SK-N-SH treated with all-trans-retinoic acid at 6 μM for 48 hours (cell line): ENCODE results near the gene PIP4K2C.

Experiments used
- ESRRG ChIP-seq: fragments of 250-450 bp; sonication (Bioruptor Pico); IDR thresholded peaks from 2 replicates; pipeline ENCODE4 v1.6.1; 2021; ENCODE audit warnings: mild to moderate bottlenecking
- TCF4 ChIP-seq: fragments of 250-450 bp; sonication (Bioruptor Pico); IDR thresholded peaks from 2 replicates; pipeline ENCODE4 v1.8.0; 2021; ENCODE audit warnings: mild to moderate bottlenecking, moderate library complexity, borderline replicate concordance
- ZC3H10 ChIP-seq: fragments of 250-450 bp; sonication (Bioruptor Pico); IDR thresholded peaks from 2 replicates; pipeline ENCODE4 v1.5.1; 2021; ENCODE audit warnings: mild to moderate bottlenecking, moderate library complexity

- TF ChIP-seq ZC3H10 (no peak), ESRRG (CRISPR knock-in tag) (no peak), TCF4 (CRISPR knock-in tag) (no peak)
These were observed 42.5 kb upstream of the PIP4K2C start for GRCh38 chr12:57548488-57548887.
